MM.1S (cell line): ENCODE measurements around the gene POLD3.

Experiments
- DNase-seq: peaks from one replicate; pipeline ENCODE4 v3.0.0-alpha.2; 2015
- H2AFZ ChIP-seq: fragments of 300-600 bp; sonication (generic); 2 replicates; pipeline ENCODE4 v1.6.0; 2016; ENCODE audit warnings: antibody characterized with exemption, low read length
- H3F3A ChIP-seq: fragments of 300-600 bp; sonication (generic); 2 replicates; pipeline ENCODE4 v1.6.1; 2016; ENCODE audit warnings: mild to moderate bottlenecking, antibody characterized with exemption, low read length, moderate library complexity, mixed read lengths; ENCODE audit not compliant: insufficient read depth
- H3K27ac ChIP-seq: fragments of 300-600 bp; sonication (generic); 2 replicates; pipeline ENCODE4 v1.5.1; 2016; ENCODE audit warnings: mild to moderate bottlenecking, low read length
- H3K27me3 ChIP-seq: fragments of 300-600 bp; sonication (generic); replicated peaks from 2 replicates; pipeline ENCODE4 v1.6.0; 2016; ENCODE audit warnings: low read length; ENCODE audit not compliant: insufficient read depth
- H3K36me3 ChIP-seq: fragments of 300-600 bp; sonication (generic); replicated peaks from 2 replicates; pipeline ENCODE4 v1.6.1; 2016; ENCODE audit warnings: mild to moderate bottlenecking, low read length, mixed read lengths; ENCODE audit not compliant: insufficient read depth
- H3K4me1 ChIP-seq: fragments of 300-600 bp; sonication (generic); 2 replicates; pipeline ENCODE4 v1.6.1; 2016; ENCODE audit warnings: low read length, mixed read lengths
- H3K4me2 ChIP-seq: fragments of 300-600 bp; sonication (generic); 2 replicates; pipeline ENCODE4 v1.6.0; 2016; ENCODE audit warnings: low read depth, low read length
- H3K4me3 ChIP-seq: fragments of 300-600 bp; sonication (generic); 2 replicates; pipeline ENCODE4 v1.5.1; 2016; ENCODE audit warnings: low read length, mixed read lengths
- H3K79me2 ChIP-seq: fragments of 300-600 bp; sonication (generic); 2 replicates; pipeline ENCODE4 v1.6.1; 2016; ENCODE audit warnings: mixed run types, low read length, mixed read lengths
- H3K9ac ChIP-seq: fragments of 300-600 bp; sonication (generic); 2 replicates; pipeline ENCODE4 v1.6.1; 2016; ENCODE audit warnings: low read length, mixed read lengths
- H3K9me2 ChIP-seq: fragments of 300-600 bp; sonication (generic); replicated peaks from 2 replicates; pipeline ENCODE4 v1.6.1; 2016; ENCODE audit warnings: mild to moderate bottlenecking, low read length, mixed read lengths; ENCODE audit not compliant: insufficient read depth
- H3K9me3 ChIP-seq: fragments of 300-600 bp; sonication (generic); replicated peaks from 2 replicates; pipeline ENCODE4 v1.6.1; 2016; ENCODE audit warnings: mild to moderate bottlenecking, low read length, mixed read lengths; ENCODE audit not compliant: insufficient read depth
- H4K20me1 ChIP-seq: fragments of 300-600 bp; sonication (generic); 2 replicates; pipeline ENCODE4 v1.6.1; 2016; ENCODE audit warnings: mild to moderate bottlenecking, low read length, moderate library complexity, mixed read lengths; ENCODE audit not compliant: insufficient read depth
- CTCF ChIP-seq: fragments of 300-600 bp; sonication (generic); IDR thresholded peaks from 2 replicates; pipeline ENCODE4 v1.5.1; 2016; ENCODE audit warnings: antibody characterized with exemption, low read length, mixed read lengths
- EZH2 ChIP-seq: fragments of 300-600 bp; sonication (generic); optimal IDR thresholded peaks from 2 replicates; pipeline ENCODE3; 2017; ENCODE audit warnings: low read depth, mild to moderate bottlenecking, antibody characterized with exemption, low read length, mixed read lengths
- EZH2phosphoT487 ChIP-seq: fragments of 300-600 bp; sonication (generic); IDR thresholded peaks from 2 replicates; pipeline ENCODE4 v1.6.1; 2018; ENCODE audit warnings: antibody characterized with exemption, low read length

Gene POLD3

DNA sequence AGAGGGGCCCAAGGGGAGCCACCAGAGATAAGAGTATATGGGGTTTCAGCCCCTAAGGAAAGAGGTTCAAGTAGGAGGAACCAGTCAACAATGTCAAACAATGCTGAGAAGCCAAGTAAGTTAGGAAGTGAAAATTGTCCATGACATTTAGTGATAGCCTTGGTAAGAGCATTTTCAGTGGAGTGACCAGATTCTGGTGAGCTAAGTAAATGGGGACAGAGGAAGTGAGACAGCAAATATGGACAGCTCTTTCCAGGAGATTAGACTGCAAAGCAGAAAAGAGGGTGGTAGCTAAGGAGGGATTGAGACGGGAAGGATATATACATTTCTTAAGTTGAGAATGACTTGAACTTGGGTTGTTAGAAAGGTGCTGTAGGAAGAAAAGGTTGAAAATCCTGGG lies 22.9 kb downstream of the POLD3 start:
- Histone ChIP-seq H3F3A (no peaks in the 10 kb centered on the region), H3K4me1 (no peaks in the 10 kb centered on the region), H3K79me2 (0 out of 2 replicates have a peak, but pooled peaks cover 3% of the 10 kb centered on the region), H2AFZ (no peak overlapping the region), H3K36me3 (peaks cover 10% of the 10 kb centered on the region), H3K9me3 (no peaks in the 10 kb centered on the region), H3K4me3 (no peak overlapping the region), H4K20me1 (no peaks in the 10 kb centered on the region), H3K4me2 (no peak overlapping the region), H3K9me2 (no peaks in the 10 kb centered on the region), H3K9ac (no peak overlapping the region), H3K27ac (no peak overlapping the region), H3K27me3 (no peaks in the 10 kb centered on the region)
- TF ChIP-seq EZH2 = no peak
- no peak for TF ChIP-seq EZH2phosphoT487
- no peak for TF ChIP-seq CTCF
- DNase-seq = no peak

DNA sequence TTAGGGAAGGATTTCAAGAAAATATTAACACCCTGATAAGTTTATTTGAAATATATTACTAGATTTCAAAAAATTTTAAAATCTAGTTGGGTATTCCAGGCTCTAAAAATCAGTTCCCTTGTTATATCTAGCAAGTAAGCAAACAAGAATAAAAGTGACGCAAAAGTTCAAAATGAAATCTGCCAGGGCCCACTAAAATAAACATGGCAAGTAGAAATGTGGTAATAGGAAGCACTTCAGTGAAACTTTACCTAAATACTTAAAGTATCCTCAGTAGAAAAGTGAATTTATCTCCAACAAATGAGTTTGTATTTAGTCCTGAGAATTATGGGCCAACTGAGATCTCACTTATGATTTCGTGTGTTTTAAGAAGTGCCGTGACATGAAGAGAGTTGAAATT lies 23.6 kb downstream of the POLD3 start:
- Histone ChIP-seq H3F3A (no peaks in the 10 kb centered on the region), H3K9me3 (no peaks in the 10 kb centered on the region), H3K79me2 (no peaks in the 10 kb centered on the region), H3K4me3 (no peak overlapping the region), H2AFZ (no peak overlapping the region), H3K9ac (no peak overlapping the region), H3K4me2 (no peak overlapping the region), H3K9me2 (no peaks in the 10 kb centered on the region), H3K36me3 (peaks cover 10% of the 10 kb centered on the region), H3K27me3 (no peaks in the 10 kb centered on the region), H3K4me1 (no peaks in the 10 kb centered on the region), H4K20me1 (no peaks in the 10 kb centered on the region), H3K27ac (no peak overlapping the region)
- no peak for DNase-seq
- TF ChIP-seq CTCF = no peak

- Histone ChIP-seq H3K4me3 (no peak overlapping the region), H3K9me2 (no peaks in the 10 kb centered on the region), H4K20me1 (no peaks in the 10 kb centered on the region), H3K9me3 (no peaks in the 10 kb centered on the region), H3K9ac (no peak overlapping the region), H3K4me2 (no peak overlapping the region), H2AFZ (no peak overlapping the region), H3K27me3 (no peaks in the 10 kb centered on the region), H3F3A (no peaks in the 10 kb centered on the region), H3K36me3 (peaks cover 6% of the 10 kb centered on the region; the same call in 1 of the 2 replicates), H3K27ac (no peak overlapping the region), H3K79me2 (no peaks in the 10 kb centered on the region), H3K4me1 (no peaks in the 10 kb centered on the region)
- DNase-seq = no peak
- TF ChIP-seq CTCF (no peak), EZH2 (no peak), EZH2phosphoT487 (no peak)
Observed at GRCh38 chr11:74620531-74620930, 28.1 kb downstream of the POLD3 start.

DNA sequence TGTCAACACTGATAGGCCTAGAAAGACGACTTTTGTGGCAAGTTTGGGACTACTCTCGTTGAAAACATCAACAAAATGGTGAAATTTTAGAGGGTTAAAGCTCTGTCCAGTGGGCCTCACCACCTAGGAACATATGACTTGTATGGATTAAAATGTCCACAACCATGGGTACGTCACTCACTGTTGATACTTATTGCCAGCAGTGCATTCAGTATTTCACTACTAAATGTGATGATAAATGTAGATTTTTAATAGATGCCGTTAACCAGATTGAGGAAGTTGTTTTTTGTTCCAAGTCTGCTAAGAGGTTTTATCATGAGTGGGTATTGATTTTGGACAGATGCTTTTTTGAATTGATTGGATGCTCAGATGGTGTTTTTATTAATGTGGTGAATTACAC lies 33.7 kb downstream of the POLD3 start:
- no peak for DNase-seq
- no peaks in the 10 kb centered on the region for H3K27me3 ChIP-seq
- no peak for TF ChIP-seq CTCF
- TF ChIP-seq EZH2 = no peak
- no peak for TF ChIP-seq EZH2phosphoT487
- H3F3A ChIP-seq = no peaks in the 10 kb centered on the region
- H3K4me3 ChIP-seq = no peak overlapping the region
- H3K4me1 ChIP-seq = no peaks in the 10 kb centered on the region
- H3K9me2 ChIP-seq = no peaks in the 10 kb centered on the region
- H3K4me2 ChIP-seq = no peak overlapping the region
- 0 out of 2 replicates have a peak, but pooled peaks cover 2% of the 10 kb centered on the region for H3K79me2 ChIP-seq
- H2AFZ ChIP-seq = no peak overlapping the region
- no peak overlapping the region for H3K9ac ChIP-seq
- H3K36me3 ChIP-seq = no peaks in the 10 kb centered on the region
- no peaks in the 10 kb centered on the region for H4K20me1 ChIP-seq
- H3K9me3 ChIP-seq = no peaks in the 10 kb centered on the region
- no peak overlapping the region for H3K27ac ChIP-seq
